ENCODE results near the gene AMBRA1.

GRCh38 chr11:46363455-46364005 lies 230.3 kb downstream of the AMBRA1 start:
- no peak for TF ChIP-seq EZH2 (IDR thresholded peaks at IDR 0.05; ENCODE audit: low read length, unreplicated experiment)
- peak; percentile 58 for TF ChIP-seq CTCF (conservative IDR thresholded peaks at IDR 0.05; ENCODE audit: low read depth, low read length)
- no peak for TF ChIP-seq EZH2phosphoT487 (IDR thresholded peaks at IDR 0.05; ENCODE audit: borderline replicate concordance, low read length)
